Hepatocyte (in vitro differentiated cells): ENCODE results near the gene CPNE6. TPM values are rescaled to one million over a fixed set of nuclear protein-coding genes. Genes with fewer than 3 reads are reported as not detected.

Experiments
- DNase-seq: peaks from one replicate; pipeline ENCODE4 v3.0.0-alpha.2; 2016; ENCODE audit warnings: low spot score
- H2AFZ ChIP-seq: fragments of 200-600 bp; sonication (generic); 2 replicates; pipeline ENCODE4 v1.6.0; 2016; ENCODE audit warnings: antibody characterized with exemption, mild to moderate bottlenecking
- H3K27ac ChIP-seq: fragments of 200-600 bp; sonication (generic); 2 replicates; pipeline ENCODE4 v1.5.1; 2016; ENCODE audit warnings: mild to moderate bottlenecking
- H3K27me3 ChIP-seq: fragments of 200-600 bp; sonication (generic); 2 replicates; pipeline ENCODE4 v1.6.1; 2016
- H3K36me3 ChIP-seq: fragments of 200-600 bp; sonication (generic); replicated peaks from 2 replicates; pipeline ENCODE4 v1.5.1; 2016; ENCODE audit warnings: low read depth; ENCODE audit not compliant: insufficient read depth
- H3K4me1 ChIP-seq: fragments of 200-600 bp; sonication (generic); 2 replicates; pipeline ENCODE4 v1.5.1; 2016; ENCODE audit warnings: mild to moderate bottlenecking, moderate library complexity; ENCODE audit not compliant: insufficient read depth
- H3K4me2 ChIP-seq: fragments of 200-600 bp; sonication (generic); 2 replicates; pipeline ENCODE4 v1.6.0; 2016
- H3K4me3 ChIP-seq: fragments of 200-600 bp; sonication (generic); 2 replicates; pipeline ENCODE4 v1.5.1; 2016; ENCODE audit warnings: mild to moderate bottlenecking
- H3K79me2 ChIP-seq: fragments of 200-600 bp; sonication (generic); 2 replicates; pipeline ENCODE4 v1.6.0; 2017; ENCODE audit warnings: mild to moderate bottlenecking
- H3K9me2 ChIP-seq: fragments of 200-600 bp; sonication (generic); replicated peaks from 2 replicates; pipeline ENCODE4 v1.6.0; 2017; ENCODE audit warnings: mild to moderate bottlenecking; ENCODE audit not compliant: insufficient read depth
- H3K9me3 ChIP-seq: fragments of 200-600 bp; sonication (generic); 2 replicates; pipeline ENCODE4 v1.5.1; 2016; ENCODE audit warnings: low read depth, mild to moderate bottlenecking
- H4K20me1 ChIP-seq: fragments of 200-600 bp; sonication (generic); 2 replicates; pipeline ENCODE4 v1.6.0; 2016; ENCODE audit warnings: mild to moderate bottlenecking; ENCODE audit not compliant: insufficient read depth, poor library complexity, severe bottlenecking
- CTCF ChIP-seq: fragments of 200-600 bp; sonication (generic); IDR thresholded peaks from 2 replicates; pipeline ENCODE4 v1.5.1; 2016; ENCODE audit warnings: antibody characterized with exemption, mild to moderate bottlenecking; ENCODE audit not compliant: poor library complexity
- EZH2 ChIP-seq: fragments of 200-600 bp; sonication (generic); IDR thresholded peaks from 2 replicates; pipeline ENCODE4 v1.6.1; 2016; ENCODE audit warnings: antibody characterized with exemption, mild to moderate bottlenecking, borderline replicate concordance
- EZH2phosphoT487 ChIP-seq: fragments of 200-600 bp; sonication (generic); IDR thresholded peaks from one replicate; pipeline ENCODE4 v1.6.1; 2018; ENCODE audit warnings: antibody characterized with exemption, mild to moderate bottlenecking, low read depth, moderate library complexity; ENCODE audit not compliant: unreplicated experiment, severe bottlenecking
- WGBS: methylation state at CpG from one replicate; pipeline ENCODE4 v1.1.6; 2016; ENCODE audit warnings: low lambda C conversion rate; ENCODE audit errors: missing lambda C conversion rate; 5-methylcytosine and 5-hydroxymethylcytosine counted together
- polyA plus RNA-seq: library from polyadenylated mRNA; unstranded; fragments of >200 nt; fragmentation: Nextera tagmentation; extraction: Ambion mirVana; gene quantifications from 2 replicates; pipeline ENCODE4 v1.2.1, GENCODE V29; 2016
- total RNA-seq: library from RNA; depleted of rRNA; stranded (reverse); fragments of >200 nt; gene quantifications from 2 replicates; pipeline ENCODE4 v1.2.3, GENCODE V29; 2014

Gene CPNE6
- total and polyA plus RNA-seq, 2 experiments from 2014 or later, result not detected

GRCh38 chr14:24093207-24093900 is 22.0 kb downstream of the CPNE6 start:
- H3K4me3 ChIP-seq, result no peak overlapping the region
- H3K4me2 ChIP-seq, result peak overlapping the region; percentile 84
- no peaks in the 10 kb centered on the region for H3K27me3 ChIP-seq
- H2AFZ ChIP-seq, result peak overlapping the region; percentile 43
- H4K20me1 ChIP-seq, result no peaks in the 10 kb centered on the region
- H3K9me3 ChIP-seq, result no peaks in the 10 kb centered on the region
- no peaks in the 10 kb centered on the region for H3K36me3 ChIP-seq
- no peaks in the 10 kb centered on the region for H3K9me2 ChIP-seq
- H3K27ac ChIP-seq, result peak overlapping the region; percentile 95
- H3K79me2 ChIP-seq, result peaks cover 27% of the 10 kb centered on the region
- TF ChIP-seq EZH2phosphoT487 (no peak), EZH2 (no peak), CTCF (no peak)
- peak; percentile 4 for DNase-seq
- peaks cover 12% of the 10 kb centered on the region for H3K4me1 ChIP-seq
- 85% methylated on average over 19 of the region's 19 CpGs for WGBS

- TF ChIP-seq EZH2phosphoT487 (no peak), CTCF (no peak), EZH2 (no peak)
- peak within 1 kb of the TSS; percentile 84 for H3K4me2 ChIP-seq
Observed at GRCh38 chr14:24093901-24094840, 22.8 kb downstream of the CPNE6 start, which contains the start of gene PCK2. TSS of gene PCK2 (plus strand) at chr14:24094311. CDS start at chr14:24094406, 95 bp downstream.

GRCh38 chr14:24094841-24095270 is 23.5 kb downstream of the CPNE6 start:
- H2AFZ ChIP-seq, result peak overlapping the region; percentile 73
- peaks cover 12% of the 10 kb centered on the region for H3K4me1 ChIP-seq
- no peaks in the 10 kb centered on the region for H4K20me1 ChIP-seq
- peak overlapping the region; percentile 84 for H3K4me3 ChIP-seq
- H3K36me3 ChIP-seq, result no peaks in the 10 kb centered on the region
- peaks cover 27% of the 10 kb centered on the region for H3K79me2 ChIP-seq
- H3K4me2 ChIP-seq, result peak overlapping the region; percentile 84
- H3K27ac ChIP-seq, result peak overlapping the region; percentile 95
- H3K27me3 ChIP-seq, result no peaks in the 10 kb centered on the region
- TF ChIP-seq EZH2phosphoT487 (no peak), CTCF (no peak), EZH2 (no peak)
- H3K9me3 ChIP-seq, result no peaks in the 10 kb centered on the region
- DNase-seq, result no peak
- 3% methylated on average over 14 of the region's 14 CpGs for WGBS
- H3K9me2 ChIP-seq, result no peaks in the 10 kb centered on the region

More at GRCh38 chr14:24093901-24094840, 22.8 kb downstream of the CPNE6 start, which contains the start of gene PCK2:
- Histone ChIP-seq H3K36me3 (no peaks in the 10 kb centered on the region), H2AFZ (peak within 1 kb of the TSS; percentile 73), H3K27ac (peak within 1 kb of the TSS; percentile 95), H3K79me2 (peaks cover 27% of the 10 kb centered on the region), H3K4me3 (peak within 1 kb of the TSS; percentile 84), H3K4me1 (peaks cover 12% of the 10 kb centered on the region), H3K9me2 (no peaks in the 10 kb centered on the region), H4K20me1 (no peaks in the 10 kb centered on the region), H3K9me3 (no peaks in the 10 kb centered on the region), H3K27me3 (no peaks in the 10 kb centered on the region)
- 1% methylated on average over 20 of the region's 68 CpGs for WGBS
- peak; percentile 95 for DNase-seq
